ENCODE data around the gene RGS11. TPM values are rescaled to one million over a fixed set of nuclear protein-coding genes. Genes with fewer than 3 reads are reported as not detected.

The RGS11 gene
- total RNA-seq, 1 experiment from 2014 or later = 0.74 TPM

- in situ Hi-C loops (cut with HindIII; ENCODE audit: low pct_unique_long_range_greater_than_20kb, low sequenced_read_pairs) = no loop called here
- DNase-seq (ENCODE audit: low read depth, low spot score) = peak; percentile 13
Measured at GRCh38 chr16:303760-304505, 28.2 kb upstream of the RGS11 start.

- in situ Hi-C loops (cut with HindIII; ENCODE audit: low pct_unique_long_range_greater_than_20kb, low sequenced_read_pairs) = no loop called here
- DNase-seq (ENCODE audit: low read depth, low spot score) = no peak
Measured at GRCh38 chr16:301950-302349, 26.2 kb upstream of the RGS11 start.

- DNase-seq (ENCODE audit: low read depth, low spot score) = no peak
- in situ Hi-C loops (cut with HindIII; ENCODE audit: low pct_unique_long_range_greater_than_20kb, low sequenced_read_pairs) = no loop called here
Measured at GRCh38 chr16:301235-301634, 25.5 kb upstream of the RGS11 start.

- in situ Hi-C loops (cut with HindIII; ENCODE audit: low pct_unique_long_range_greater_than_20kb, low sequenced_read_pairs) = no loop called here
- DNase-seq (ENCODE audit: low read depth, low spot score) = no peak
Measured at GRCh38 chr16:297832-298231, 22.1 kb upstream of the RGS11 start.

GRCh38 chr16:296806-297510 is 21.2 kb upstream of the RGS11 start:
- in situ Hi-C loops (cut with HindIII; ENCODE audit: low pct_unique_long_range_greater_than_20kb, low sequenced_read_pairs) = no loop called here
- DNase-seq (ENCODE audit: low read depth, low spot score) = no peak

GRCh38 chr16:296276-296675 is 20.5 kb upstream of the RGS11 start:
- no peak for DNase-seq (ENCODE audit: low read depth, low spot score)
- in situ Hi-C loops (cut with HindIII; ENCODE audit: low pct_unique_long_range_greater_than_20kb, low sequenced_read_pairs) = no loop called here

GRCh38 chr16:293043-293775 is 17.5 kb upstream of the RGS11 start:
- no peak for DNase-seq (ENCODE audit: low read depth, low spot score)
- in situ Hi-C loops (cut with HindIII; ENCODE audit: low pct_unique_long_range_greater_than_20kb, low sequenced_read_pairs) = no loop called here

GRCh38 chr16:291539-291938 is 15.8 kb upstream of the RGS11 start:
- no peak for DNase-seq (ENCODE audit: low read depth, low spot score)
- in situ Hi-C loops (cut with HindIII; ENCODE audit: low pct_unique_long_range_greater_than_20kb, low sequenced_read_pairs) = no loop called here

- no peak for DNase-seq (ENCODE audit: low read depth, low spot score)
- in situ Hi-C loops (cut with HindIII; ENCODE audit: low pct_unique_long_range_greater_than_20kb, low sequenced_read_pairs) = no loop called here
Measured at GRCh38 chr16:290681-291405, 15.1 kb upstream of the RGS11 start.

- in situ Hi-C loops (cut with HindIII; ENCODE audit: low pct_unique_long_range_greater_than_20kb, low sequenced_read_pairs) = no loop called here
- no peak for DNase-seq (ENCODE audit: low read depth, low spot score)
Measured at GRCh38 chr16:290015-290680, 14.4 kb upstream of the RGS11 start.

- in situ Hi-C loops (cut with HindIII; ENCODE audit: low pct_unique_long_range_greater_than_20kb, low sequenced_read_pairs) = no loop called here
- DNase-seq (ENCODE audit: low read depth, low spot score) = no peak
Measured at GRCh38 chr16:289395-289997, 13.8 kb upstream of the RGS11 start.

- in situ Hi-C loops (cut with HindIII; ENCODE audit: low pct_unique_long_range_greater_than_20kb, low sequenced_read_pairs) = no loop called here
- no peak for DNase-seq (ENCODE audit: low read depth, low spot score)
Measured at GRCh38 chr16:287981-288920, 12.5 kb upstream of the RGS11 start.

- in situ Hi-C loops (cut with HindIII; ENCODE audit: low pct_unique_long_range_greater_than_20kb, low sequenced_read_pairs) = no loop called here
- no peak for DNase-seq (ENCODE audit: low read depth, low spot score)
Measured at GRCh38 chr16:287298-287811, 11.6 kb upstream of the RGS11 start.

GRCh38 chr16:286491-287297 is 10.9 kb upstream of the RGS11 start:
- no peak for DNase-seq (ENCODE audit: low read depth, low spot score)
- in situ Hi-C loops (cut with HindIII; ENCODE audit: low pct_unique_long_range_greater_than_20kb, low sequenced_read_pairs) = no loop called here
